Measurements from ENCODE around the gene TRIM10.

The TRIM10 gene

GRCh38 chr6:30154061-30154460 lies 7.0 kb downstream of the TRIM10 start:
- no peak for TF ChIP-seq CTCF (IDR thresholded peaks at IDR 0.05; ENCODE audit: low read depth, low read length)
- H3K4me3 ChIP-seq (ENCODE audit: low read depth, low read length) = no peak overlapping the region

GRCh38 chr6:30152910-30153610 lies 8.0 kb downstream of the TRIM10 start:
- DNase-seq = no peak
- peaks cover 96% of the 10 kb centered on the region for H3K27me3 ChIP-seq (ENCODE audit: insufficient read depth, low read depth, severe bottlenecking)
- no peak overlapping the region for H3K4me3 ChIP-seq (ENCODE audit: low read depth, low read length)
- no peaks in the 10 kb centered on the region for H3K36me3 ChIP-seq
- TF ChIP-seq CTCF (IDR thresholded peaks at IDR 0.05; ENCODE audit: low read depth, low read length) = no peak
- H3K9me3 ChIP-seq (ENCODE audit: severe bottlenecking) = peaks cover 4% of the 10 kb centered on the region
- H3K27ac ChIP-seq = no peak overlapping the region

More at GRCh38 chr6:30154061-30154460, 7.0 kb downstream of the TRIM10 start:
- Histone ChIP-seq H3K27ac (no peak overlapping the region), H3K36me3 (no peaks in the 10 kb centered on the region), H3K9me3 (ENCODE audit: severe bottlenecking) (peaks cover 4% of the 10 kb centered on the region), H3K27me3 (ENCODE audit: insufficient read depth, low read depth, severe bottlenecking) (peaks cover 94% of the 10 kb centered on the region)
- no peak for DNase-seq

GRCh38 chr6:30152016-30152673 lies 8.9 kb downstream of the TRIM10 start:
- TF ChIP-seq CTCF (IDR thresholded peaks at IDR 0.05; ENCODE audit: low read depth, low read length) = no peak
- DNase-seq = no peak
- H3K4me3 ChIP-seq (ENCODE audit: low read depth, low read length) = no peak overlapping the region
- no peak overlapping the region for H3K27ac ChIP-seq
- H3K27me3 ChIP-seq (ENCODE audit: insufficient read depth, low read depth, severe bottlenecking) = peaks cover 96% of the 10 kb centered on the region
- H3K9me3 ChIP-seq (ENCODE audit: severe bottlenecking) = peaks cover 4% of the 10 kb centered on the region
- H3K36me3 ChIP-seq = no peaks in the 10 kb centered on the region

GRCh38 chr6:30151580-30151979 lies 9.4 kb downstream of the TRIM10 start:
- Histone ChIP-seq H3K4me3 (ENCODE audit: low read depth, low read length) (no peak overlapping the region), H3K27ac (no peak overlapping the region), H3K9me3 (ENCODE audit: severe bottlenecking) (peaks cover 4% of the 10 kb centered on the region), H3K36me3 (no peaks in the 10 kb centered on the region), H3K27me3 (ENCODE audit: insufficient read depth, low read depth, severe bottlenecking) (peaks cover 96% of the 10 kb centered on the region)
- no peak for DNase-seq
- no peak for TF ChIP-seq CTCF (IDR thresholded peaks at IDR 0.05; ENCODE audit: low read depth, low read length)

- DNase-seq = no peak
Observed at GRCh38 chr6:30150671-30151395, 10.2 kb downstream of the TRIM10 start.

More at GRCh38 chr6:30150671-30151395, 10.2 kb downstream of the TRIM10 start:
- Histone ChIP-seq H3K9me3 (ENCODE audit: severe bottlenecking) (peaks cover 4% of the 10 kb centered on the region), H3K27ac (no peak overlapping the region), H3K27me3 (ENCODE audit: insufficient read depth, low read depth, severe bottlenecking) (peaks cover 97% of the 10 kb centered on the region), H3K4me3 (ENCODE audit: low read depth, low read length) (no peak overlapping the region), H3K36me3 (no peaks in the 10 kb centered on the region)
- no peak for TF ChIP-seq CTCF (IDR thresholded peaks at IDR 0.05; ENCODE audit: low read depth, low read length)

Measured in WERI-Rb-1 (cell line).